GM12878 (cell line): ENCODE data around the gene SWI5. TPM values are rescaled to one million over a fixed set of nuclear protein-coding genes. Genes with fewer than 3 reads are reported as not detected.

Source experiments
- microRNA counts: library from miRNA; unstranded; fragments of <30 nt; microRNA quantifications from one replicate; lab custom pipeline; 2016
- microRNA-seq: library from miRNA; unstranded; fragments of <30 nt; microRNA quantifications from one replicate; pipeline ENCODE4, GENCODE V29; 2018
- polyA plus RNA-seq, 11 experiments: library from polyadenylated mRNA; depleted of rRNA in 4 of 11; unstranded in 6 of 11; stranded (reverse) in 5 of 11; fragments of >200 nt; fragmentation: Nextera tagmentation in 4 of 11; fragmentation: Illumina TruSeq in 1 of 11; extraction: Ambion mirVana in 4 of 11; extraction: Trizol in 1 of 11; gene quantifications; 1 replicate in 1 of 11; 2 replicates in 10 of 11; pipeline versions ENCODE4 v1.2.1 to v1.2.3, GENCODE V29; 2011 to 2016; ENCODE audit warnings: inconsistent platforms in 2 of 11, missing spikeins in 2 of 11, low read depth in 1 of 11
- small RNA-seq: library from RNA; depleted of rRNA; stranded (forward); fragments of <200 nt; gene quantifications from one replicate; pipeline ENCODE3, GENCODE V24; 2014
- total RNA-seq, 4 experiments: library from RNA; depleted of rRNA in 3 of 4; stranded (reverse); fragments of >200 nt in 3 of 4; fragmentation: Illumina TruSeq in 1 of 4; extraction: Trizol in 1 of 4; gene quantifications; 2 replicates each; pipeline versions ENCODE4 v1.2.1 to v1.2.3, GENCODE V29; 2013 to 2021

Gene SWI5
- total and polyA plus RNA-seq, 10 of the 15 experiments (the other 5 are each of a cell fraction or from before 2014, with no cell fraction given) = 13.3 to 36.2 (median 18.1) TPM

MicroRNA genes within 50 kb of the gene (microRNA counts, 767-probe panel; counts per million panel counts)
- microRNA hsa-miR-199b-5p (lab: Ali Mortazavi, UCI) (55.3 counts per million), microRNA hsa-miR-3154 (lab: Ali Mortazavi, UCI) (1,512 counts per million, percentile 58 among the panel's probes with 10 or more counts)

Small RNAs within 50 kb of the gene (microRNA-seq; reads per million reads assigned to microRNA genes)
- gene MIR199B (1.5 reads per million), gene MIR3154 (not detected)

Small RNAs within 50 kb of the gene (small RNA-seq; reads per million reads assigned to genes)
- 1.5 reads per million, percentile 50 among the genes with 10 or more reads in this experiment for gene MIR199B
- not detected for gene MIR3154

Other genes starting within 250 kb of the SWI5 start
Only the 7 nearest of the 15 such genes appear.
- 24.1 and 27.6 TPM in 2 replicates for gene CIZ1, start 84.7 kb upstream of the SWI5 start, total RNA-seq (2014; rRNA removed)
- 13.9 and 16.3 TPM in 2 replicates for gene CIZ1, start 84.7 kb upstream of the SWI5 start, total RNA-seq (2014; rRNA removed; fragmentation: Illumina TruSeq; extraction: Trizol)
- 90.3 and 91.6 TPM in 2 replicates for gene CIZ1, start 84.7 kb upstream of the SWI5 start, total RNA-seq (2021)
- gene CIZ1, start 84.7 kb upstream of the SWI5 start, polyA plus RNA-seq (2011; rRNA removed) = 15.8 and 30.3 TPM in 2 replicates
- 43.0 and 58.7 TPM in 2 replicates for gene CIZ1, start 84.7 kb upstream of the SWI5 start, polyA plus RNA-seq (2014; fragmentation: Illumina TruSeq; extraction: Trizol)
- 1 to 10 TPM; 1.8 to 5.0 TPM for gene CIZ1, start 84.7 kb upstream of the SWI5 start, polyA plus RNA-seq (2014; fragmentation: Nextera tagmentation; extraction: Ambion mirVana)
- 40.6 and 49.2 TPM in 2 replicates for gene CIZ1, start 84.7 kb upstream of the SWI5 start, polyA plus RNA-seq (2014; rRNA removed)
- 10 to 100 TPM; 57.9 to 62.3 TPM for gene CIZ1, start 84.7 kb upstream of the SWI5 start, polyA plus RNA-seq (2016; fragmentation: Nextera tagmentation; extraction: Ambion mirVana)
- 0.06 TPM in 1 of 2 replicates, not detected in the other for gene DNM1, start 72.9 kb upstream of the SWI5 start, total RNA-seq (2014; rRNA removed)
- not detected in 2 replicates for gene DNM1, start 72.9 kb upstream of the SWI5 start, total RNA-seq (2014; rRNA removed; fragmentation: Illumina TruSeq; extraction: Trizol)
- gene DNM1, start 72.9 kb upstream of the SWI5 start, total RNA-seq (2021) = 0.21 and 0.67 TPM in 2 replicates
- 0.06 and 0.19 TPM in 2 replicates for gene DNM1, start 72.9 kb upstream of the SWI5 start, polyA plus RNA-seq (2011; rRNA removed)
- gene DNM1, start 72.9 kb upstream of the SWI5 start, polyA plus RNA-seq (2014; fragmentation: Illumina TruSeq; extraction: Trizol) = 0.07 TPM in 1 of 2 replicates, not detected in the other
- gene DNM1, start 72.9 kb upstream of the SWI5 start, polyA plus RNA-seq (2014; fragmentation: Nextera tagmentation; extraction: Ambion mirVana) = not detected
- 0.18 and 0.29 TPM in 2 replicates for gene DNM1, start 72.9 kb upstream of the SWI5 start, polyA plus RNA-seq (2014; rRNA removed)
- under 1 TPM; 0.09 to 0.28 TPM for gene DNM1, start 72.9 kb upstream of the SWI5 start, polyA plus RNA-seq (2016; fragmentation: Nextera tagmentation; extraction: Ambion mirVana)
- 20.2 and 20.7 TPM in 2 replicates for gene GOLGA2, start 269 bp upstream of the SWI5 start, total RNA-seq (2014; rRNA removed)
- 18.3 and 19.2 TPM in 2 replicates for gene GOLGA2, start 269 bp upstream of the SWI5 start, total RNA-seq (2014; rRNA removed; fragmentation: Illumina TruSeq; extraction: Trizol)
- 27.2 and 32.6 TPM in 2 replicates for gene GOLGA2, start 269 bp upstream of the SWI5 start, total RNA-seq (2021)
- gene GOLGA2, start 269 bp upstream of the SWI5 start, polyA plus RNA-seq (2011; rRNA removed) = 17.9 and 25.2 TPM in 2 replicates
- 28.0 and 31.4 TPM in 2 replicates for gene GOLGA2, start 269 bp upstream of the SWI5 start, polyA plus RNA-seq (2014; fragmentation: Illumina TruSeq; extraction: Trizol)
- gene GOLGA2, start 269 bp upstream of the SWI5 start, polyA plus RNA-seq (2014; fragmentation: Nextera tagmentation; extraction: Ambion mirVana) = 1 to 10 TPM; 5.9 to 8.0 TPM
- gene GOLGA2, start 269 bp upstream of the SWI5 start, polyA plus RNA-seq (2014; rRNA removed) = 29.1 and 34.8 TPM in 2 replicates
- gene GOLGA2, start 269 bp upstream of the SWI5 start, polyA plus RNA-seq (2016; fragmentation: Nextera tagmentation; extraction: Ambion mirVana) = 10 to 100 TPM in 1 of 2 experiments, 1 to 10 TPM in 1; 9.3 to 11.5 TPM
- gene TRUB2, start 46.2 kb downstream of the SWI5 start, total RNA-seq (2014; rRNA removed) = 38.5 and 38.9 TPM in 2 replicates
- gene TRUB2, start 46.2 kb downstream of the SWI5 start, total RNA-seq (2014; rRNA removed; fragmentation: Illumina TruSeq; extraction: Trizol) = 26.5 and 27.6 TPM in 2 replicates
- gene TRUB2, start 46.2 kb downstream of the SWI5 start, total RNA-seq (2021) = 43.2 TPM in 2 replicates
- 20.4 and 32.4 TPM in 2 replicates for gene TRUB2, start 46.2 kb downstream of the SWI5 start, polyA plus RNA-seq (2011; rRNA removed)
- 25.5 and 40.5 TPM in 2 replicates for gene TRUB2, start 46.2 kb downstream of the SWI5 start, polyA plus RNA-seq (2014; fragmentation: Illumina TruSeq; extraction: Trizol)
- gene TRUB2, start 46.2 kb downstream of the SWI5 start, polyA plus RNA-seq (2014; fragmentation: Nextera tagmentation; extraction: Ambion mirVana) = 1 to 10 TPM; 2.8 to 5.5 TPM
- 35.4 and 38.8 TPM in 2 replicates for gene TRUB2, start 46.2 kb downstream of the SWI5 start, polyA plus RNA-seq (2014; rRNA removed)
- 10 to 100 TPM; 64.9 to 70.5 TPM for gene TRUB2, start 46.2 kb downstream of the SWI5 start, polyA plus RNA-seq (2016; fragmentation: Nextera tagmentation; extraction: Ambion mirVana)
- gene COQ4, start 46.6 kb downstream of the SWI5 start, total RNA-seq (2014; rRNA removed) = 57.6 and 64.1 TPM in 2 replicates
- gene COQ4, start 46.6 kb downstream of the SWI5 start, total RNA-seq (2014; rRNA removed; fragmentation: Illumina TruSeq; extraction: Trizol) = 22.7 and 23.7 TPM in 2 replicates
- 39.3 and 39.4 TPM in 2 replicates for gene COQ4, start 46.6 kb downstream of the SWI5 start, total RNA-seq (2021)
- gene COQ4, start 46.6 kb downstream of the SWI5 start, polyA plus RNA-seq (2011; rRNA removed) = 23.7 and 37.9 TPM in 2 replicates
- 12.4 and 23.9 TPM in 2 replicates for gene COQ4, start 46.6 kb downstream of the SWI5 start, polyA plus RNA-seq (2014; fragmentation: Illumina TruSeq; extraction: Trizol)
- gene COQ4, start 46.6 kb downstream of the SWI5 start, polyA plus RNA-seq (2014; fragmentation: Nextera tagmentation; extraction: Ambion mirVana) = 1 to 10 TPM; 3.8 to 9.1 TPM
- 61.6 and 62.2 TPM in 2 replicates for gene COQ4, start 46.6 kb downstream of the SWI5 start, polyA plus RNA-seq (2014; rRNA removed)
- gene COQ4, start 46.6 kb downstream of the SWI5 start, polyA plus RNA-seq (2016; fragmentation: Nextera tagmentation; extraction: Ambion mirVana) = 10 to 100 TPM; 60.5 to 61.1 TPM
- 9.8 and 14.0 TPM in 2 replicates for gene SLC27A4, start 64.3 kb downstream of the SWI5 start, total RNA-seq (2014; rRNA removed)
- gene SLC27A4, start 64.3 kb downstream of the SWI5 start, total RNA-seq (2014; rRNA removed; fragmentation: Illumina TruSeq; extraction: Trizol) = 4.2 and 5.8 TPM in 2 replicates
- gene SLC27A4, start 64.3 kb downstream of the SWI5 start, total RNA-seq (2021) = 13.5 and 13.9 TPM in 2 replicates
- 1.5 and 4.4 TPM in 2 replicates for gene SLC27A4, start 64.3 kb downstream of the SWI5 start, polyA plus RNA-seq (2011; rRNA removed)
- gene SLC27A4, start 64.3 kb downstream of the SWI5 start, polyA plus RNA-seq (2014; fragmentation: Illumina TruSeq; extraction: Trizol) = 2.0 and 5.5 TPM in 2 replicates
- gene SLC27A4, start 64.3 kb downstream of the SWI5 start, polyA plus RNA-seq (2014; fragmentation: Nextera tagmentation; extraction: Ambion mirVana) = 1 to 10 TPM in 1 of 2 experiments, under 1 TPM in 1; 0.13 to 1.1 TPM
- 9.4 and 12.9 TPM in 2 replicates for gene SLC27A4, start 64.3 kb downstream of the SWI5 start, polyA plus RNA-seq (2014; rRNA removed)
- gene SLC27A4, start 64.3 kb downstream of the SWI5 start, polyA plus RNA-seq (2016; fragmentation: Nextera tagmentation; extraction: Ambion mirVana) = 10 to 100 TPM in 1 of 2 experiments, 1 to 10 TPM in 1; 9.4 to 12.1 TPM
- gene URM1, start 95.1 kb downstream of the SWI5 start, total RNA-seq (2014; rRNA removed) = 55.9 and 62.0 TPM in 2 replicates
- 27.8 and 31.4 TPM in 2 replicates for gene URM1, start 95.1 kb downstream of the SWI5 start, total RNA-seq (2014; rRNA removed; fragmentation: Illumina TruSeq; extraction: Trizol)
- gene URM1, start 95.1 kb downstream of the SWI5 start, total RNA-seq (2021) = 75.3 and 77.7 TPM in 2 replicates
- 31.2 and 54.5 TPM in 2 replicates for gene URM1, start 95.1 kb downstream of the SWI5 start, polyA plus RNA-seq (2011; rRNA removed)
- gene URM1, start 95.1 kb downstream of the SWI5 start, polyA plus RNA-seq (2014; fragmentation: Illumina TruSeq; extraction: Trizol) = 30.4 and 72.5 TPM in 2 replicates
- 10 to 100 TPM in 1 of 2 experiments, 1 to 10 TPM in 1; 7.9 to 14.1 TPM for gene URM1, start 95.1 kb downstream of the SWI5 start, polyA plus RNA-seq (2014; fragmentation: Nextera tagmentation; extraction: Ambion mirVana)
- 75.8 and 76.2 TPM in 2 replicates for gene URM1, start 95.1 kb downstream of the SWI5 start, polyA plus RNA-seq (2014; rRNA removed)
- gene URM1, start 95.1 kb downstream of the SWI5 start, polyA plus RNA-seq (2016; fragmentation: Nextera tagmentation; extraction: Ambion mirVana) = 10 to 100 TPM; 65.3 to 68.7 TPM